ENCODE results near the gene PTPRG. TPM values are rescaled to one million over a fixed set of nuclear protein-coding genes. Genes with fewer than 3 reads are reported as not detected.

Gene PTPRG
- total RNA-seq, 1 donor from 2014 or later, result 44.3 TPM

- Mint-ChIP-seq H3K4me1 (ENCODE audit: low read depth) (peaks cover 6% of the 10 kb centered on the region), H3K36me3 (ENCODE audit: insufficient read depth) (peaks cover 6% of the 10 kb centered on the region), H3K4me3 (ENCODE audit: low read depth) (no peak overlapping the region), H3K27ac (no peak overlapping the region), H3K9me3 (ENCODE audit: low read depth) (peaks cover 3% of the 10 kb centered on the region), H3K27me3 (no peaks in the 10 kb centered on the region)
- no peak for DNase-seq (ENCODE audit: low spot score, unreplicated experiment)
- TF ChIP-seq, protein P1, sequence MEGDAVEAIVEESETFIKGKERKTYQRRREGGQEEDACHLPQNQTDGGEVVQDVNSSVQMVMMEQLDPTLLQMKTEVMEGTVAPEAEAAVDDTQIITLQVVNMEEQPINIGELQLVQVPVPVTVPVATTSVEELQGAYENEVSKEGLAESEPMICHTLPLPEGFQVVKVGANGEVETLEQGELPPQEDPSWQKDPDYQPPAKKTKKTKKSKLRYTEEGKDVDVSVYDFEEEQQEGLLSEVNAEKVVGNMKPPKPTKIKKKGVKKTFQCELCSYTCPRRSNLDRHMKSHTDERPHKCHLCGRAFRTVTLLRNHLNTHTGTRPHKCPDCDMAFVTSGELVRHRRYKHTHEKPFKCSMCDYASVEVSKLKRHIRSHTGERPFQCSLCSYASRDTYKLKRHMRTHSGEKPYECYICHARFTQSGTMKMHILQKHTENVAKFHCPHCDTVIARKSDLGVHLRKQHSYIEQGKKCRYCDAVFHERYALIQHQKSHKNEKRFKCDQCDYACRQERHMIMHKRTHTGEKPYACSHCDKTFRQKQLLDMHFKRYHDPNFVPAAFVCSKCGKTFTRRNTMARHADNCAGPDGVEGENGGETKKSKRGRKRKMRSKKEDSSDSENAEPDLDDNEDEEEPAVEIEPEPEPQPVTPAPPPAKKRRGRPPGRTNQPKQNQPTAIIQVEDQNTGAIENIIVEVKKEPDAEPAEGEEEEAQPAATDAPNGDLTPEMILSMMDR (IDR thresholded peaks at IDR 0.05; ENCODE audit: unreplicated experiment), result no peak
Measured at GRCh38 chr3:62260655-62261054, 699.3 kb downstream of the PTPRG start.

GRCh38 chr3:62261121-62261520 lies 699.8 kb downstream of the PTPRG start:
- TF ChIP-seq, protein P1 (IDR thresholded peaks at IDR 0.05; ENCODE audit: unreplicated experiment), result no peak
- no peaks in the 10 kb centered on the region for H3K27me3 Mint-ChIP-seq
- DNase-seq (ENCODE audit: low spot score, unreplicated experiment), result no peak
- no peak overlapping the region for H3K27ac Mint-ChIP-seq
- H3K36me3 Mint-ChIP-seq (ENCODE audit: insufficient read depth), result peaks cover 6% of the 10 kb centered on the region
- no peak overlapping the region for H3K4me3 Mint-ChIP-seq (ENCODE audit: low read depth)
- peaks cover 3% of the 10 kb centered on the region for H3K9me3 Mint-ChIP-seq (ENCODE audit: low read depth)
- peaks cover 6% of the 10 kb centered on the region for H3K4me1 Mint-ChIP-seq (ENCODE audit: low read depth)

DNA sequence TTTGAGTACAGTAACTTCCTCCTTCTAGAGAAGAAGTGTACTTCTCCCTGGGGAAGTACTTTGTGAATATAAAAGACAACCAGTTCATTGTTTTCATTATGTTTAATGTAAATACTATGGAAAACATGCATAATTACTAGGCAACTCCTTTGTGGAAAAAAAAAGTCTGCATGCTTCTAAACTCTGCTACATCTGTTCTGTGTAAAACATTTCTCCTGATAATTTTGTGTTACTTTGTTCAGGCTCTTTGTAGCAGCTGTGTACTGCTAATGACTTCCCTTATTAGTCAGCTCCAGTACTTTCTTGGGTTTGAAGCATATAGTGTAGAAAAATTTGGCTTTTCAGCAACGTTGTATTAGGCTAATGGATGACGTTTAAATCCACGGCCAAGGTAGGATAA lies 700.4 kb downstream of the PTPRG start:
- peaks cover 6% of the 10 kb centered on the region for H3K4me1 Mint-ChIP-seq (ENCODE audit: low read depth)
- no peak for DNase-seq (ENCODE audit: low spot score, unreplicated experiment)
- H3K27ac Mint-ChIP-seq, result no peak overlapping the region
- H3K36me3 Mint-ChIP-seq (ENCODE audit: insufficient read depth), result peaks cover 6% of the 10 kb centered on the region
- H3K27me3 Mint-ChIP-seq, result no peaks in the 10 kb centered on the region
- peaks cover 3% of the 10 kb centered on the region for H3K9me3 Mint-ChIP-seq (ENCODE audit: low read depth)
- TF ChIP-seq, protein P1 (IDR thresholded peaks at IDR 0.05; ENCODE audit: unreplicated experiment), result no peak
- H3K4me3 Mint-ChIP-seq (ENCODE audit: low read depth), result no peak overlapping the region

GRCh38 chr3:62265528-62265927 lies 704.2 kb downstream of the PTPRG start:
- peaks cover 4% of the 10 kb centered on the region for H3K4me1 Mint-ChIP-seq (ENCODE audit: low read depth)
- TF ChIP-seq, protein P1 (IDR thresholded peaks at IDR 0.05; ENCODE audit: unreplicated experiment), result no peak
- H3K27me3 Mint-ChIP-seq, result no peaks in the 10 kb centered on the region
- H3K27ac Mint-ChIP-seq, result no peak overlapping the region
- H3K36me3 Mint-ChIP-seq (ENCODE audit: insufficient read depth), result peaks cover 6% of the 10 kb centered on the region
- H3K9me3 Mint-ChIP-seq (ENCODE audit: low read depth), result peaks cover 3% of the 10 kb centered on the region
- H3K4me3 Mint-ChIP-seq (ENCODE audit: low read depth), result no peak overlapping the region
- no peak for DNase-seq (ENCODE audit: low spot score, unreplicated experiment)

DNA sequence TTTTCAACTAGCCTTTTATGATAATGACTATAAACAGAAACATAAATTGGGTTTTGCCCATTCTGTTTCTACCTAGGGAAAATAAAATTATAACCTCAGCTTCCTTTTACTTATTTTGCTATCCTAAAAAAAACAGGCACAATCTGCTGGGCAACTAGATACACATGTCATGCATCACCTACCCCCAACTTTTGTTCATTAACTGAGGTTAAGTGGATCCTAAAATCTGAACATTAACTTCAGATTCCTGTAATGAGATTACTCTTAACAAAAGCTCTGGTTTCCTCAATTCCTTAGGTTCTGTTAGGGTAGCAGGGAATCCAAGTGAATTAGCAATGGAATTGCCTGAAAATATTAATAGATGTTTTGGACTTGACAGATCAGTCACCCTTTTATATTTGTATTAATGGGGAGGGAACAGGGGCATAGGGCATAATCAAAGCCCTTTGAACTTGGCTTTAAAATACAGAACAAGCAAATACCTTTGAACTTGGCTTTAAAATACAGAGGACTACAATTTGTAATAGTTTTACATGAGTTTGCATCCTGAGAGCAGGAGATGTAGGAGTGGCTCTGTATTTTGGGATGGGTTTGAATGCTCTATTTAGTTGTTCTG lies 705.4 kb downstream of the PTPRG start:
- Mint-ChIP-seq H3K27ac (no peak overlapping the region), H3K27me3 (no peaks in the 10 kb centered on the region), H3K4me3 (ENCODE audit: low read depth) (no peak overlapping the region), H3K9me3 (ENCODE audit: low read depth) (peaks cover 3% of the 10 kb centered on the region), H3K36me3 (ENCODE audit: insufficient read depth) (peaks cover 6% of the 10 kb centered on the region), H3K4me1 (ENCODE audit: low read depth) (no peaks in the 10 kb centered on the region)
- DNase-seq (ENCODE audit: low spot score, unreplicated experiment), result no peak
- TF ChIP-seq, protein P1 (IDR thresholded peaks at IDR 0.05; ENCODE audit: unreplicated experiment), result no peak
